A549 (cell line): ENCODE measurements around the gene CNIH2.

Experiments used
- CTCF ChIP-seq: fragments of >200 bp; sonication (Bioruptor Twin); formaldehyde crosslinking; IDR thresholded peaks from 3 replicates; pipeline ENCODE4 v1.5.1; 2016
- JUN ChIP-seq, 2 experiments: fragments of >200 bp; sonication (Bioruptor Twin); formaldehyde crosslinking; IDR thresholded peaks; 2 replicates in 1 of 2; 3 replicates in 1 of 2; pipeline ENCODE4 v1.6.1; 2016 to 2017
- MYC ChIP-seq: IDR thresholded peaks from 2 replicates; pipeline ENCODE4 v1.6.1; 2012; ENCODE audit warnings: mild to moderate bottlenecking, inconsistent platforms, low read length, improper control_type of control experiment, borderline replicate concordance
- POLR2A ChIP-seq: IDR thresholded peaks from 2 replicates; pipeline ENCODE4 v1.6.1; 2012; ENCODE audit warnings: mild to moderate bottlenecking, low read length

- TF ChIP-seq CTCF: no peak
- TF ChIP-seq POLR2A: no peak
- no peak for TF ChIP-seq JUN (IDR thresholded peaks at IDR 0.05)
- TF ChIP-seq MYC: no peak
These were observed 12.2 kb upstream of the CNIH2 start for GRCh38 chr11:66265531-66266377.
